Activated CD8-positive, alpha-beta T cell treated with anti-CD3 and anti-CD28 coated beads for 36 hours (primary cell): ENCODE measurements around the gene SRRM2. TPM values are rescaled to one million over a fixed set of nuclear protein-coding genes. Genes with fewer than 3 reads are reported as not detected.

Experiments used
- ATAC-seq: fragments of 200-7000 bp; cut with Tn5 transposase; one replicate; pipeline ENCODE4 v1.10.0; 2021; ENCODE audit warnings: mild to moderate bottlenecking, moderate library complexity
- CTCF ChIA-PET: fragments of 350-600 bp; sonication (Branson Sonifier 250); formaldehyde crosslinking; loops from one replicate; lab custom pipeline; 2021; ENCODE audit warnings: antibody characterized with exemption; lab: Charles Lee
- POLR2A ChIA-PET: fragments of 350-600 bp; sonication (Branson Sonifier 250); formaldehyde crosslinking; loops from one replicate; lab custom pipeline; 2021; ENCODE audit warnings: antibody characterized with exemption; lab: Charles Lee
- DNase-seq: peaks from one replicate; pipeline ENCODE4 v3.0.0-alpha.2; 2020
- H3K27ac Mint-ChIP-seq: one replicate; pipeline ENCODE4 v1.8.0; 2021; ENCODE audit warnings: mild to moderate bottlenecking, mixed read lengths
- H3K27me3 Mint-ChIP-seq: one replicate; pipeline ENCODE4 v1.8.0; 2021; ENCODE audit warnings: mixed read lengths
- H3K36me3 Mint-ChIP-seq: one replicate; pipeline ENCODE4 v1.8.0; 2021; ENCODE audit warnings: low read depth, mixed read lengths
- H3K4me1 Mint-ChIP-seq: one replicate; pipeline ENCODE4 v1.8.0; 2021; ENCODE audit warnings: low read depth, mixed read lengths
- H3K4me3 Mint-ChIP-seq: one replicate; pipeline ENCODE4 v1.8.0; 2021; ENCODE audit warnings: mild to moderate bottlenecking, moderate library complexity, mixed read lengths
- H3K9me3 Mint-ChIP-seq: one replicate; pipeline ENCODE4 v1.8.0; 2021; ENCODE audit warnings: mixed read lengths
- intact Hi-C: fragments of 100-400 bp; cut with micrococcal nuclease; formaldehyde crosslinking; loops from one replicate; pipeline ENCODE4 v1.10.0; 2022
- total RNA-seq, 2 experiments: library from RNA; stranded (reverse); gene quantifications; one replicate each; pipeline ENCODE4 v1.2.3, GENCODE V29; 2021
- TF ChIP-seq, protein P1 (sequence below): fragments of 200-600 bp; IDR thresholded peaks from one replicate; pipeline ENCODE4 v1.8.0; 2022; ENCODE audit warnings: antibody characterized with exemption, mild to moderate bottlenecking

SRRM2 gene
- total RNA-seq, 2 experiments from 2014 or later: 518 to 561 TPM

- CTCF ChIA-PET: interaction anchor here (1.4 kb wide), 1 partner anchor 60 kb away, joined by 3 read pairs; no protein-coding TSS in a partner anchor
- TF ChIP-seq, protein P1, sequence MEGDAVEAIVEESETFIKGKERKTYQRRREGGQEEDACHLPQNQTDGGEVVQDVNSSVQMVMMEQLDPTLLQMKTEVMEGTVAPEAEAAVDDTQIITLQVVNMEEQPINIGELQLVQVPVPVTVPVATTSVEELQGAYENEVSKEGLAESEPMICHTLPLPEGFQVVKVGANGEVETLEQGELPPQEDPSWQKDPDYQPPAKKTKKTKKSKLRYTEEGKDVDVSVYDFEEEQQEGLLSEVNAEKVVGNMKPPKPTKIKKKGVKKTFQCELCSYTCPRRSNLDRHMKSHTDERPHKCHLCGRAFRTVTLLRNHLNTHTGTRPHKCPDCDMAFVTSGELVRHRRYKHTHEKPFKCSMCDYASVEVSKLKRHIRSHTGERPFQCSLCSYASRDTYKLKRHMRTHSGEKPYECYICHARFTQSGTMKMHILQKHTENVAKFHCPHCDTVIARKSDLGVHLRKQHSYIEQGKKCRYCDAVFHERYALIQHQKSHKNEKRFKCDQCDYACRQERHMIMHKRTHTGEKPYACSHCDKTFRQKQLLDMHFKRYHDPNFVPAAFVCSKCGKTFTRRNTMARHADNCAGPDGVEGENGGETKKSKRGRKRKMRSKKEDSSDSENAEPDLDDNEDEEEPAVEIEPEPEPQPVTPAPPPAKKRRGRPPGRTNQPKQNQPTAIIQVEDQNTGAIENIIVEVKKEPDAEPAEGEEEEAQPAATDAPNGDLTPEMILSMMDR: no peak
Observed at GRCh38 chr16:2808181-2808580, 55.7 kb downstream of the SRRM2 start.

GRCh38 chr16:2809149-2809760, 56.8 kb downstream of the SRRM2 start:
- no peak overlapping the region for H3K4me3 Mint-ChIP-seq
- no peaks in the 10 kb centered on the region for H3K4me1 Mint-ChIP-seq
- ChIA-PET POLR2A (interaction anchor here (0.7 kb wide), 1 partner anchor 150 kb away, joined by 3 read pairs; no protein-coding TSS in a partner anchor), CTCF (no interaction called here)
- intact Hi-C loops: no loop called here
- DNase-seq: no peak
- H3K27me3 Mint-ChIP-seq: peaks cover 10% of the 10 kb centered on the region
- H3K36me3 Mint-ChIP-seq: no peaks in the 10 kb centered on the region
- H3K27ac Mint-ChIP-seq: no peak overlapping the region
- no peak for ATAC-seq
- H3K9me3 Mint-ChIP-seq: no peaks in the 10 kb centered on the region
- TF ChIP-seq, protein P1: no peak

More at GRCh38 chr16:2808181-2808580, 55.7 kb downstream of the SRRM2 start:
- Mint-ChIP-seq H3K4me3 (no peak overlapping the region), H3K27me3 (peaks cover 10% of the 10 kb centered on the region), H3K4me1 (no peaks in the 10 kb centered on the region), H3K27ac (no peak overlapping the region), H3K36me3 (no peaks in the 10 kb centered on the region), H3K9me3 (peaks cover 6% of the 10 kb centered on the region)
- POLR2A ChIA-PET: no interaction called here
- intact Hi-C loops: no loop called here
- DNase-seq (no peak), ATAC-seq (no peak)

DNA sequence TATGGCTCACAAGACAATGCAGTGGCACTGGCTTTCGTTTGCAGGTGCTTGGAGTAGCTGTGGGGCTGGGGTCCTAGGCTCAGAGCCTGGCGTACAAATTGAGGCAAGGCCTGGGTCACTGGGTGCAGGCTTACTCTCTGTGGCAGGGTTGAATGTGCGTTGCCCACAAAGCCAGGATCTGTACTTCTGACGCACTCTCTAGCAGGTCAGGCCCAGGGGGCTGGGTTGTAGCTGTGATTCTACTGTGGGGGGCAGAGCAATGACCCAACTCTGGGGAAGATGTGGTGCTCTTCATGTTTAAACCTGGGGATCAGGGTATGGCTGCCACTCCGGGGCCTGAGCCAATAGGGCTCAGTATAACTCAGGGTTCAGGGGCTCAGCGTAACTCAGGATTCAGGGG, 58.2 kb downstream of the SRRM2 start:
- Mint-ChIP-seq H3K4me1 (no peaks in the 10 kb centered on the region), H3K36me3 (no peaks in the 10 kb centered on the region), H3K4me3 (no peak overlapping the region), H3K9me3 (no peaks in the 10 kb centered on the region), H3K27ac (no peak overlapping the region), H3K27me3 (peaks cover 11% of the 10 kb centered on the region)
- CTCF ChIA-PET: interaction anchor here (1.1 kb wide), 1 partner anchor 29 kb away, joined by 3 read pairs; no protein-coding TSS in a partner anchor
- no peak for DNase-seq
- TF ChIP-seq, protein P1: no peak
- POLR2A ChIA-PET: no interaction called here
- no peak for ATAC-seq
- intact Hi-C loops: no loop called here

DNA sequence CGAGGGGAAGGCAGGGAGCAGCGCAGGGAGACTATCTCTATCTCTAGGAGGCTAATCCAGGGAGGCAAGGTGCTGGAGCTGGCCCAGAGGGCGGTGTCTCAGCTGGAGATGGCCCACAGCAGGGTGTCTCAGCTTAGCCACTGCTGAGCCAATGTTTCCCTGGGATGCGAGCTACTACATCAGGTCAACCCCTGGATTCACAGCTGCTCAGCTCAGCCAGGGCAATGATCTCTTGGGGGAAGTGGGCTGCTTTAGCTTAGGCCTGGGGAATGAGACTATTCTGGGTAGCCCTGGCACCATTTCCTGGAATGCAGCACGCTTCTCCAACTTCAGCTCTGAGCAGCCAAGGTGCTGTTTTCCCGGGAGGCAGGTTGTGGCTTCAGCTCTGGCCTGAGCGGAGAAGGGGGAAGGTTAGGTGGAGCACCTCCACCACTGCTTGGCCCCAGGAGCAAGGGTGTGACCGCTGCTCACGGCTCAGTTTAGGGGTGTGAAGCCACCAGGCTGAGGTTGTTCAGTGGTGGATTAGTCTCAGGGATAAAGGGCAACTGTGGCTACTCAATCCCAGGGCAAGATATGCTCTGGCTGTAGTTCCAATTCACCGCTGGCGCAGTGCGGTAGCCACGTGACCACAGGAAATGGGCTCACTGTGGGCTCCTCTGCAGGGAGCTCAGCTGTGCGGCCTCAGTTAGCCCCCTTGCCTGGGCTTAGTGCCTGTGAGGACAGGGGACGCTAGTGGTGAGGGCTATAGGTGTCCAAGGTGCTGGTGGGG, 59.4 kb downstream of the SRRM2 start:
- POLR2A ChIA-PET: interaction anchor here (0.6 kb wide), 1 partner anchor 76 kb away, joined by 4 read pairs; no protein-coding TSS in a partner anchor

More for the DNA sequence above, 59.4 kb downstream of the SRRM2 start:
- no peaks in the 10 kb centered on the region for H3K36me3 Mint-ChIP-seq
- no peak for DNase-seq
- H3K27ac Mint-ChIP-seq: no peak overlapping the region
- no peak for ATAC-seq
- peaks cover 11% of the 10 kb centered on the region for H3K27me3 Mint-ChIP-seq
- TF ChIP-seq, protein P1: no peak
- CTCF ChIA-PET: interaction anchor here (0.6 to 1.2 kb wide), 2 partner anchors 57 to 192 kb away, joined by 3 to 5 read pairs; no protein-coding TSS in a partner anchor
- no peak overlapping the region for H3K4me3 Mint-ChIP-seq
- H3K4me1 Mint-ChIP-seq: no peaks in the 10 kb centered on the region
- intact Hi-C loops: no loop called here
- no peaks in the 10 kb centered on the region for H3K9me3 Mint-ChIP-seq
